WTC11 (cell line): Measurements from ENCODE around the gene RPS6KA4.

Experiments
- ATF2 ChIP-seq: sonication (generic); formaldehyde crosslinking; IDR thresholded peaks from 2 replicates; pipeline ENCODE4 v1.8.1; 2022; ENCODE audit warnings: low read depth, missing genetic modification reagents, borderline replicate concordance
- ATF3 ChIP-seq: sonication (generic); formaldehyde crosslinking; conservative IDR thresholded peaks from 2 replicates; pipeline ENCODE4 v1.8.1; 2022; ENCODE audit warnings: mild to moderate bottlenecking, missing genetic modification reagents
- CTCF ChIP-seq: fragments of 200-600 bp; IDR thresholded peaks from 2 replicates; pipeline ENCODE4 v1.8.0; 2022; ENCODE audit warnings: antibody characterized with exemption
- ESRRA ChIP-seq: sonication (generic); formaldehyde crosslinking; IDR thresholded peaks from 2 replicates; pipeline ENCODE4 v1.8.1; 2022; ENCODE audit warnings: mild to moderate bottlenecking, missing genetic modification reagents, borderline replicate concordance
- FOXP4 ChIP-seq: sonication (generic); formaldehyde crosslinking; IDR thresholded peaks from 2 replicates; pipeline ENCODE4 v1.8.0; 2022; ENCODE audit warnings: mild to moderate bottlenecking, missing genetic modification reagents
- HMGXB4 ChIP-seq: sonication (generic); formaldehyde crosslinking; IDR thresholded peaks from 2 replicates; pipeline ENCODE4 v1.8.1; 2023; ENCODE audit warnings: mild to moderate bottlenecking, moderate library complexity, missing genetic modification reagents
- KAT7 ChIP-seq: sonication (generic); formaldehyde crosslinking; IDR thresholded peaks from 2 replicates; pipeline ENCODE4 v1.8.1; 2023; ENCODE audit warnings: missing genetic modification reagents, mild to moderate bottlenecking, borderline replicate concordance
- MAX ChIP-seq: sonication (generic); formaldehyde crosslinking; IDR thresholded peaks from 2 replicates; pipeline ENCODE4 v1.8.0; 2022; ENCODE audit warnings: mild to moderate bottlenecking, missing genetic modification reagents
- NFE2L1 ChIP-seq: sonication (generic); formaldehyde crosslinking; IDR thresholded peaks from 2 replicates; pipeline ENCODE4 v1.8.1; 2023; ENCODE audit warnings: missing genetic modification reagents
- SP1 ChIP-seq: sonication (generic); formaldehyde crosslinking; conservative IDR thresholded peaks from 2 replicates; pipeline ENCODE4 v1.8.1; 2022; ENCODE audit warnings: missing genetic modification reagents
- USF2 ChIP-seq: sonication (generic); formaldehyde crosslinking; IDR thresholded peaks from 2 replicates; pipeline ENCODE4 v1.8.1; 2023; ENCODE audit warnings: mild to moderate bottlenecking, missing genetic modification reagents, moderate library complexity
- ZNF138 ChIP-seq: sonication (generic); formaldehyde crosslinking; conservative IDR thresholded peaks from 2 replicates; pipeline ENCODE4 v1.8.1; 2022; ENCODE audit warnings: mild to moderate bottlenecking, moderate library complexity, missing genetic modification reagents
- ZNF263 ChIP-seq: sonication (generic); formaldehyde crosslinking; IDR thresholded peaks from 2 replicates; pipeline ENCODE4 v1.8.1; 2022; ENCODE audit warnings: low read depth, mild to moderate bottlenecking, moderate library complexity, missing genetic modification reagents
- ZNF317 ChIP-seq: sonication (generic); formaldehyde crosslinking; IDR thresholded peaks from 2 replicates; pipeline ENCODE4 v1.8.1; 2023; ENCODE audit warnings: low read depth, mild to moderate bottlenecking, moderate library complexity, missing genetic modification reagents, borderline replicate concordance

GRCh38 chr11:64361659-64362058 lies 2.7 kb downstream of the RPS6KA4 start:
- TF ChIP-seq USF2 (CRISPR knock-in tag) (no peak), NFE2L1 (CRISPR knock-in tag) (no peak), MAX (CRISPR knock-in tag) (no peak), ZNF263 (no peak), SP1 (CRISPR knock-in tag) (no peak), CTCF (no peak), FOXP4 (CRISPR knock-in tag) (no peak), HMGXB4 (CRISPR knock-in tag) (no peak), ZNF317 (no peak), ATF2 (CRISPR knock-in tag) (no peak), ATF3 (CRISPR knock-in tag) (no peak), KAT7 (CRISPR knock-in tag) (no peak), ZNF138 (CRISPR knock-in tag) (no peak), ESRRA (CRISPR knock-in tag) (no peak)
